Tibial artery (tissue), 4 donors: ENCODE results near the gene TBL1X.

Experiments used
- DNase-seq, 2 donors: peaks; one replicate each; pipeline ENCODE4 v3.0.0-alpha.2; 2019
- H3K27ac ChIP-seq, 2 donors: fragments of 200-600 bp; sonication (generic) in 1 of 2; 1 replicate in 1 of 2; 2 replicates in 1 of 2; pipeline ENCODE4 v1.5.1; 2018 to 2019; ENCODE audit warnings: mild to moderate bottlenecking in 1 of 2
- H3K27me3 ChIP-seq, 2 donors: fragments of 200-600 bp; sonication (generic) in 1 of 2; one replicate each; pipeline versions ENCODE4 v1.5.1 to v1.6.0; 2016 to 2019
- H3K36me3 ChIP-seq, 3 donors: fragments of 200-600 bp; sonication (generic) in 2 of 3; one replicate each; pipeline ENCODE4 v1.5.1; 2016 to 2019; ENCODE audit warnings: mild to moderate bottlenecking in 2 of 3
- H3K4me1 ChIP-seq, 4 donors: fragments of 200-600 bp; sonication (generic) in 2 of 4; 1 replicate in 3 of 4; 2 replicates in 1 of 4; pipeline ENCODE4 v1.5.1; 2016 to 2019
- H3K4me3 ChIP-seq, 2 donors: fragments of 200-600 bp; sonication (generic) in 1 of 2; 1 replicate in 1 of 2; 2 replicates in 1 of 2; pipeline ENCODE4 v1.5.1; 2018 to 2019; ENCODE audit warnings: mild to moderate bottlenecking in 2 of 2
- H3K9me3 ChIP-seq, 3 donors: fragments of 200-600 bp; sonication (generic) in 1 of 3; one replicate each; pipeline ENCODE4 v1.5.1; 2016 to 2019
- CTCF ChIP-seq, 2 experiments: fragments of 200-600 bp in 1 of 2; fragments of 450-650 bp in 1 of 2; IDR thresholded peaks; one replicate each; pipeline ENCODE4 v1.5.1; 2017 to 2019; ENCODE audit warnings: antibody characterized with exemption in 2 of 2, mild to moderate bottlenecking in 1 of 2, moderate library complexity in 1 of 2
- intact Hi-C: fragments of 100-400 bp; cut with DNase I; formaldehyde crosslinking; loops from one replicate; pipeline ENCODE4 v1.15.0; 2023; ENCODE audit warnings: low total_unique reads

TBL1X gene

GRCh38 chrX:9664224-9664623, 199.4 kb downstream of the TBL1X start:
- DNase-seq = no peak
- no peaks in the 10 kb centered on the region for H3K9me3 ChIP-seq
- intact Hi-C loops = no loop called here
- peaks cover 0 to 22% (median 0%) of the 10 kb centered on the region in 4 donors for H3K4me1 ChIP-seq
- TF ChIP-seq CTCF (IDR thresholded peaks at IDR 0.05) = no peak
- no peaks in the 10 kb centered on the region for H3K27me3 ChIP-seq
- H3K4me3 ChIP-seq = no peak overlapping the region
- H3K36me3 ChIP-seq = no peaks in the 10 kb centered on the region
- H3K27ac ChIP-seq = no peak overlapping the region

DNA sequence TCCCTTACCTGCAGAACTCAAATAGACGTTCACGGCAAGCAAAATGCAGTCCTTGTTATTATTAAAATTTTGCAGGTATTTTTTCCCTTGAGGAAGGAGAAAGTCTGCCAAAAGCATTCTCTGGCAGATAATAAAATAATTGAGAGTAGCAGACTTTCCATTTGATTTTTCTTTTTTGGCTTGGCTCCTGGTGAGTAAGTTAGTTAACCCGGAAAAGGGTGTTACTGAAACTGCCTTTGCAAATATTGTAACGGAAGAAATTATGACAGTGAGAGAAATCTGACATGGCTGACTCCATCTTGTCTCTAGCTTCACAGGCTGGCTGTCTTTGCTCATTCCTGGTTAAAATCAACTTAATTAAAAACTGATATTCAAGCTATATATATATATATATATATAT, 200.3 kb downstream of the TBL1X start:
- no peaks in the 10 kb centered on the region for H3K36me3 ChIP-seq
- no peak overlapping the region for H3K4me3 ChIP-seq
- no peaks in the 10 kb centered on the region for H3K27me3 ChIP-seq
- intact Hi-C loops = no loop called here
- no peak for TF ChIP-seq CTCF (IDR thresholded peaks at IDR 0.05)
- DNase-seq = no peak
- H3K27ac ChIP-seq = no peak overlapping the region
- peaks cover 0 to 31% (median 4%) of the 10 kb centered on the region in 4 donors for H3K4me1 ChIP-seq
- H3K9me3 ChIP-seq = no peaks in the 10 kb centered on the region

DNA sequence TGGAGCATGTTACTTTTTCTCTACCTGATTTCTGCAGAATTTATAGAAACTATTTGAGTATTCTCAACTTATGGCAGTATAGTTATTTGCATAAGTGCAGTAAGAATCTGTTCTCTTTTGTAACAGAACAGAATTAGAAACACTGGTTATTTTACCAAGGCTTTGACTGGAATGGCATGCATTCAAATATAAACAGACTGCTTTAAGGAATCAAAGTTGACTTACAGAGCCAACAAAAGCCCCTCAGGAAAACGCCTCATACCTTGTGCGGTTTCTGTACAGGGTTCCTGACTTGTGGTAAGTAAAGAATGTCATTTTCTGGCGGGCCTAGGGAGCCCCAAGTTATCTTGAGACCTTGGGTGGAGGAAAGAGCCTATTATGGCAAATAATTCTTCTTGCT, 203.7 kb downstream of the TBL1X start:
- TF ChIP-seq CTCF (IDR thresholded peaks at IDR 0.05) = no peak
- no peaks in the 10 kb centered on the region for H3K27me3 ChIP-seq
- intact Hi-C loops = no loop called here
- DNase-seq = no peak
- H3K4me1 ChIP-seq = peaks cover 0 to 43% (median 5%) of the 10 kb centered on the region in 4 donors
- H3K9me3 ChIP-seq = no peaks in the 10 kb centered on the region
- H3K4me3 ChIP-seq = no peak overlapping the region
- H3K27ac ChIP-seq = peak overlapping the region in 1 of 2 donors; percentile 25
- no peaks in the 10 kb centered on the region for H3K36me3 ChIP-seq

DNA sequence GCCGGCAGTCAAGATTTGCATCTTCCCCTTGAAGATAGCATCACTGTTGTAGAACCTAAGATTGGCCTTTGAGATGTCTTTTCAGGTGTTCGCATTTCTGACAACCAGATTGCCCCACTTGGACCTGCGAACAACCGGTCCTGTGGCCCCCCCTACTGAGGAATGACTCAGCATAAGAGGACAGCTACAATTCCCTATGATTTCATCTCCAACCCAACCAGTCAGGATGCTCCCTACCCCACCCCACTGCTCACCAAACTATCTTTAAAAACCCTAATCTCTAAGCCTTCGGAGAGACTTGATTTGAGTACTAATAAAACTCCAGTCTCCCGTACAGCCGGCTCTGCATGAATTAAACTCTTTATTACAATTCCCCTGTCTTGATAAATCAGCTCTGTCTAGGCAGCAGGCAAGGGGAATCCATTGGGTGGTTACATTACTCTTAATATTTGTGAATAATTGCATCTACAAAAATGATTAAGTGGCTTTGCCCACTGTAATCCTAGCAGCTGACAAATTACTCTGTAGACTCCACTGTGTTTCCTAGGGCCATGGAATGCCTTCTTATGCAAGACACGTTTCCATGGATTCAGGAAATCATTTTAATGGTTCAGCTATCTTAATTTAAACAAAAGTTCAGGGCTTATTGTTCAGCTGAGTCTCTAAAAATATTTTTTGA, 205.4 kb downstream of the TBL1X start:
- Histone ChIP-seq H3K27ac (no peak overlapping the region), H3K27me3 (no peaks in the 10 kb centered on the region), H3K4me1 (peaks cover 0 to 43% (median 5%) of the 10 kb centered on the region in 4 donors), H3K9me3 (no peaks in the 10 kb centered on the region), H3K36me3 (no peaks in the 10 kb centered on the region), H3K4me3 (no peak overlapping the region)
- DNase-seq = no peak
- TF ChIP-seq CTCF (IDR thresholded peaks at IDR 0.05) = no peak
- intact Hi-C loops = no loop called here

DNA sequence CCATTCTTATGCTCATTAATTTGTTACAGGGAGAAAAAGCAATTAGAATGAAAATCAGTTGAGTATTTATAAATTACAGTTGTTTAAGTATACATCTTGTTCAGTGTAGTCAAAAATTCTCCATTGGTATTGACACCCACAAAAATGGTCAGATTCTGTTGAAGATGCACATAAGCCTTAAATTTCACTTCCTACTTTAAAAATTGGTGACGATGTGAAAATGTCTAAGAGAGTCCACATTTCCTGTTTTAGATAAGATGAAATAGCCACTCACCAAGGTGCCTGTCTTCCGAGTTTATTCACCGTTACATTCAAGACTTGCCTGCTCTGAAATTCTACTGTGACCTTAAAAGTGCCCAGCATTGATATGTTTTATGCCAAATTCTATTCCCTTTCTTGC, 207.1 kb downstream of the TBL1X start:
- H3K9me3 ChIP-seq = peaks cover 0 to 3% (median 0%) of the 10 kb centered on the region in 3 donors
- intact Hi-C loops = no loop called here
- H3K27ac ChIP-seq = no peak overlapping the region
- no peaks in the 10 kb centered on the region for H3K27me3 ChIP-seq
- no peak for DNase-seq
- no peak overlapping the region for H3K4me3 ChIP-seq
- no peaks in the 10 kb centered on the region for H3K36me3 ChIP-seq
- peaks cover 0 to 38% (median 5%) of the 10 kb centered on the region in 4 donors for H3K4me1 ChIP-seq
- TF ChIP-seq CTCF (IDR thresholded peaks at IDR 0.05) = no peak
